Gastrocnemius medialis (tissue), 4 donors: ENCODE data around the gene AGPAT3.

Experiments
- CTCF ChIP-seq, 5 experiments: fragments of 450-650 bp in 3 of 5; fragments of 200-600 bp in 2 of 5; sonication (generic) in 2 of 5; IDR thresholded peaks in 4 of 5; conservative IDR thresholded peaks in 1 of 5; 1 replicate in 4 of 5; 2 replicates in 1 of 5; pipeline ENCODE4 v1.5.1; 2016 to 2019; ENCODE audit warnings: antibody characterized with exemption in 5 of 5, mild to moderate bottlenecking in 3 of 5, moderate library complexity in 3 of 5
- POLR2A ChIP-seq, 2 donors: fragments of 450-650 bp; IDR thresholded peaks; one replicate each; pipeline ENCODE4 v1.6.1; 2017; ENCODE audit warnings: antibody characterized with exemption in 2 of 2, mild to moderate bottlenecking in 2 of 2, moderate library complexity in 2 of 2

- no peak for TF ChIP-seq CTCF (IDR thresholded peaks at IDR 0.05 in 4 of 5, conservative IDR thresholded peaks at IDR 0.05 in 1 of 5)
- no peak for TF ChIP-seq POLR2A (IDR thresholded peaks at IDR 0.05)
Observed at GRCh38 chr21:44005593-44005992, 140.6 kb downstream of the AGPAT3 start.
